Endodermal cell (in vitro differentiated cells): ENCODE results near the gene TCF4. TPM values are rescaled to one million over a fixed set of nuclear protein-coding genes. Genes with fewer than 3 reads are reported as not detected.

ENCODE experiments used
- DNase-seq: peaks from one replicate; pipeline ENCODE4 v3.0.0-alpha.2; 2017
- H3K27ac ChIP-seq: 2 replicates; pipeline ENCODE4 v1.5.1; 2013; ENCODE audit warnings: mild to moderate bottlenecking, low read depth, low read length, moderate library complexity
- H3K27me3 ChIP-seq: 2 replicates; pipeline ENCODE4 v1.6.1; 2013; ENCODE audit warnings: mild to moderate bottlenecking, low read length, moderate library complexity; ENCODE audit not compliant: insufficient read depth, control insufficient read depth, poor library complexity, severe bottlenecking
- H3K36me3 ChIP-seq: 2 replicates; pipeline ENCODE4 v1.7.0; 2013; ENCODE audit warnings: mild to moderate bottlenecking, low read length, moderate library complexity; ENCODE audit not compliant: control insufficient read depth, insufficient read depth
- H3K4me1 ChIP-seq: one replicate; pipeline ENCODE4 v1.7.0; 2013; ENCODE audit warnings: low read length; ENCODE audit not compliant: control insufficient read depth, insufficient read depth
- H3K4me3 ChIP-seq: 2 replicates; pipeline ENCODE4 v1.5.1; 2013; ENCODE audit warnings: mild to moderate bottlenecking, low read length, moderate library complexity
- H3K9ac ChIP-seq: 2 replicates; pipeline ENCODE4 v1.6.1; 2013; ENCODE audit warnings: mild to moderate bottlenecking, low read length, moderate library complexity; ENCODE audit not compliant: poor library complexity, severe bottlenecking; ENCODE audit errors: extremely low read depth
- H3K9me3 ChIP-seq: 2 replicates; pipeline ENCODE4 v1.6.1; 2013; ENCODE audit warnings: mild to moderate bottlenecking, low read length, moderate library complexity; ENCODE audit not compliant: control insufficient read depth
- H3K27ac Mint-ChIP-seq: 2 replicates; pipeline ENCODE4 v1.8.0; 2020; ENCODE audit warnings: mixed read lengths
- H3K27me3 Mint-ChIP-seq: 2 replicates; pipeline ENCODE4 v1.8.0; 2021; ENCODE audit warnings: mild to moderate bottlenecking, mixed read lengths; ENCODE audit not compliant: insufficient read depth
- H3K36me3 Mint-ChIP-seq: 2 replicates; pipeline ENCODE4 v1.8.0; 2020; ENCODE audit warnings: low read depth, mixed read lengths
- H3K4me1 Mint-ChIP-seq: 2 replicates; pipeline ENCODE4 v1.8.0; 2020; ENCODE audit warnings: mixed read lengths
- H3K4me3 Mint-ChIP-seq: 2 replicates; pipeline ENCODE4 v1.8.0; 2020; ENCODE audit warnings: mild to moderate bottlenecking, moderate library complexity, mixed read lengths
- H3K9me3 Mint-ChIP-seq: 2 replicates; pipeline ENCODE4 v1.8.0; 2020; ENCODE audit warnings: mild to moderate bottlenecking, mixed read lengths
- CTCF ChIP-seq: fragments of 200-600 bp; sonication (generic); conservative IDR thresholded peaks from 2 replicates; pipeline ENCODE4 v1.5.0; 2021; ENCODE audit warnings: antibody characterized with exemption, mild to moderate bottlenecking
- WGBS, 2 experiments: methylation state at CpG; one replicate each; pipeline versions ENCODE4 v1.1.5 to v1.1.7; 2013; ENCODE audit warnings: missing lambda C conversion rate in 2 of 2, mixed read lengths in 1 of 2; ENCODE audit not compliant: insufficient coverage in 1 of 2, insufficient read length in 1 of 2; 5-methylcytosine and 5-hydroxymethylcytosine counted together
- total RNA-seq, 2 donors: library from RNA; stranded (reverse); fragmentation: NEBNext Ultra II Directional in 1 of 2; extraction: Animal tissue kit (Norgen Biotek cat#: 25700) in 1 of 2; gene quantifications; 2 replicates in 1 of 2; 3 replicates in 1 of 2; pipeline ENCODE4 v1.2.1, GENCODE V29; 2021

TCF4 gene
- total RNA-seq, 2 donors from 2014 or later, result 40.4 to 58.5 TPM

GRCh38 chr18:55396267-55396905 is 191.6 kb downstream of the TCF4 start:
- Histone ChIP-seq H3K9ac (no peak overlapping the region), H3K9me3 (no peaks in the 10 kb centered on the region), H3K36me3 (no peaks in the 10 kb centered on the region), H3K27ac (no peak overlapping the region), H3K4me1 (peaks cover 5% of the 10 kb centered on the region), H3K27me3 (no peaks in the 10 kb centered on the region), H3K4me3 (no peak overlapping the region)
- no peaks in the 10 kb centered on the region for H3K9me3 Mint-ChIP-seq
- H3K4me3 Mint-ChIP-seq, result no peak overlapping the region
- H3K4me1 Mint-ChIP-seq, result peaks cover 11% of the 10 kb centered on the region
- H3K27me3 Mint-ChIP-seq, result no peaks in the 10 kb centered on the region
- 95 to 100% methylated on average over 2 to 3 of the region's 3 CpGs for WGBS, 2 experiments
- H3K27ac Mint-ChIP-seq, result no peak overlapping the region
- TF ChIP-seq CTCF, result no peak
- DNase-seq, result no peak
- H3K36me3 Mint-ChIP-seq, result no peaks in the 10 kb centered on the region

- Histone ChIP-seq H3K36me3 (no peaks in the 10 kb centered on the region), H3K4me1 (no peaks in the 10 kb centered on the region), H3K9ac (no peak overlapping the region), H3K4me3 (no peak overlapping the region), H3K9me3 (no peaks in the 10 kb centered on the region), H3K27me3 (no peaks in the 10 kb centered on the region), H3K27ac (no peak overlapping the region)
- Mint-ChIP-seq H3K4me1 (peaks cover 5% of the 10 kb centered on the region), H3K9me3 (no peaks in the 10 kb centered on the region), H3K27me3 (no peaks in the 10 kb centered on the region), H3K36me3 (no peaks in the 10 kb centered on the region), H3K4me3 (no peak overlapping the region), H3K27ac (no peak overlapping the region)
- TF ChIP-seq CTCF, result no peak
- no peak for DNase-seq
- 60 to 95% methylated on average over 1 to 6 of the region's 6 CpGs for WGBS, 2 experiments
These were observed 192.2 kb downstream of the TCF4 start for GRCh38 chr18:55395799-55396198.

GRCh38 chr18:55390898-55391297 is 197.1 kb downstream of the TCF4 start:
- Histone ChIP-seq H3K9me3 (no peaks in the 10 kb centered on the region), H3K4me1 (no peaks in the 10 kb centered on the region), H3K27ac (no peak overlapping the region), H3K4me3 (no peak overlapping the region), H3K27me3 (no peaks in the 10 kb centered on the region), H3K9ac (no peak overlapping the region), H3K36me3 (no peaks in the 10 kb centered on the region)
- no peak overlapping the region for H3K4me3 Mint-ChIP-seq
- WGBS, 2 experiments, result 95% methylated on average over 4 of the region's 4 CpGs; no CpG with 5 or more reads in 1 of the 2 experiments
- DNase-seq, result no peak
- H3K9me3 Mint-ChIP-seq, result no peaks in the 10 kb centered on the region
- H3K4me1 Mint-ChIP-seq, result peaks cover 7% of the 10 kb centered on the region
- no peak for TF ChIP-seq CTCF
- no peak overlapping the region for H3K27ac Mint-ChIP-seq
- no peaks in the 10 kb centered on the region for H3K27me3 Mint-ChIP-seq
- no peaks in the 10 kb centered on the region for H3K36me3 Mint-ChIP-seq
